Type B pancreatic cell (in vitro differentiated cells): ENCODE data around the gene KAZN. TPM values are rescaled to one million over a fixed set of nuclear protein-coding genes. Genes with fewer than 3 reads are reported as not detected.

ENCODE experiments used
- DNase-seq: peaks from one replicate; pipeline ENCODE4 v3.0.0; 2021; ENCODE audit warnings: mixed read lengths; ENCODE audit not compliant: unreplicated experiment; ENCODE audit errors: extremely low spot score
- H3K27ac Mint-ChIP-seq: 2 replicates; pipeline ENCODE4 v1.8.0; 2021; ENCODE audit warnings: mild to moderate bottlenecking, mixed read lengths
- H3K27me3 Mint-ChIP-seq: 2 replicates; pipeline ENCODE4 v1.8.0; 2021; ENCODE audit warnings: mixed read lengths
- H3K36me3 Mint-ChIP-seq: 2 replicates; pipeline ENCODE4 v1.8.0; 2021; ENCODE audit warnings: mixed read lengths
- H3K4me1 Mint-ChIP-seq: one replicate; pipeline ENCODE4 v1.8.0; 2021; ENCODE audit warnings: mixed read lengths; ENCODE audit not compliant: unreplicated experiment
- H3K4me3 Mint-ChIP-seq: 2 replicates; pipeline ENCODE4 v1.8.0; 2021; ENCODE audit warnings: mild to moderate bottlenecking, mixed read lengths
- H3K9me3 Mint-ChIP-seq: 2 replicates; pipeline ENCODE4 v1.8.0; 2021; ENCODE audit warnings: mixed read lengths
- CTCF ChIP-seq: fragments of 200-600 bp; sonication (generic); conservative IDR thresholded peaks from 2 replicates; pipeline ENCODE4 v1.5.0; 2021; ENCODE audit warnings: antibody characterized with exemption, mild to moderate bottlenecking
- total RNA-seq: library from RNA; stranded (reverse); gene quantifications from 2 replicates; pipeline ENCODE4 v1.2.1, GENCODE V29; 2021; ENCODE audit warnings: low replicate concordance

KAZN gene
- total RNA-seq, 1 donor from 2014 or later, result 33.7 TPM

GRCh38 chr1:14810595-14811361, 212.3 kb downstream of the KAZN start:
- Mint-ChIP-seq H3K4me1 (peaks cover 20% of the 10 kb centered on the region), H3K9me3 (peaks cover 4% of the 10 kb centered on the region), H3K27me3 (no peaks in the 10 kb centered on the region), H3K36me3 (peaks cover 4% of the 10 kb centered on the region), H3K4me3 (no peak overlapping the region), H3K27ac (no peak overlapping the region)
- no peak for DNase-seq
- TF ChIP-seq CTCF, result no peak

- Mint-ChIP-seq H3K4me3 (no peak overlapping the region), H3K27me3 (no peaks in the 10 kb centered on the region), H3K4me1 (peaks cover 20% of the 10 kb centered on the region), H3K36me3 (peaks cover 4% of the 10 kb centered on the region), H3K27ac (no peak overlapping the region), H3K9me3 (peaks cover 4% of the 10 kb centered on the region)
- no peak for TF ChIP-seq CTCF
- no peak for DNase-seq
These were observed 213.1 kb downstream of the KAZN start for GRCh38 chr1:14811573-14811972.

GRCh38 chr1:14812189-14812588, 213.7 kb downstream of the KAZN start:
- H3K4me3 Mint-ChIP-seq, result no peak overlapping the region

GRCh38 chr1:14815175-14815877, 216.8 kb downstream of the KAZN start:
- peaks cover 26% of the 10 kb centered on the region for H3K4me1 Mint-ChIP-seq
- no peak for DNase-seq
- H3K27ac Mint-ChIP-seq, result no peak overlapping the region
- H3K9me3 Mint-ChIP-seq, result no peaks in the 10 kb centered on the region
- no peak overlapping the region for H3K4me3 Mint-ChIP-seq
- H3K27me3 Mint-ChIP-seq, result no peaks in the 10 kb centered on the region
- H3K36me3 Mint-ChIP-seq, result no peaks in the 10 kb centered on the region
- no peak for TF ChIP-seq CTCF

More at GRCh38 chr1:14812189-14812588, 213.7 kb downstream of the KAZN start:
- TF ChIP-seq CTCF, result no peak
- Mint-ChIP-seq H3K36me3 (peaks cover 4% of the 10 kb centered on the region), H3K9me3 (peaks cover 4% of the 10 kb centered on the region), H3K27ac (no peak overlapping the region), H3K4me1 (peaks cover 20% of the 10 kb centered on the region), H3K27me3 (no peaks in the 10 kb centered on the region)
- no peak for DNase-seq

GRCh38 chr1:14817223-14818170, 219.0 kb downstream of the KAZN start:
- H3K9me3 Mint-ChIP-seq, result no peaks in the 10 kb centered on the region

More at GRCh38 chr1:14817223-14818170, 219.0 kb downstream of the KAZN start:
- no peak for TF ChIP-seq CTCF
- Mint-ChIP-seq H3K36me3 (no peaks in the 10 kb centered on the region), H3K4me3 (no peak overlapping the region), H3K27ac (no peak overlapping the region), H3K4me1 (peaks cover 20% of the 10 kb centered on the region), H3K27me3 (no peaks in the 10 kb centered on the region)
- DNase-seq, result no peak
